ENCODE results near the gene TULP1. TPM values are rescaled to one million over a fixed set of nuclear protein-coding genes. Genes with fewer than 3 reads are reported as not detected.

TULP1 gene
- total and polyA plus RNA-seq, 2 of the 13 experiments (the other 11 are each of a cell fraction or from before 2014, with no cell fraction given) = not detected

DNA sequence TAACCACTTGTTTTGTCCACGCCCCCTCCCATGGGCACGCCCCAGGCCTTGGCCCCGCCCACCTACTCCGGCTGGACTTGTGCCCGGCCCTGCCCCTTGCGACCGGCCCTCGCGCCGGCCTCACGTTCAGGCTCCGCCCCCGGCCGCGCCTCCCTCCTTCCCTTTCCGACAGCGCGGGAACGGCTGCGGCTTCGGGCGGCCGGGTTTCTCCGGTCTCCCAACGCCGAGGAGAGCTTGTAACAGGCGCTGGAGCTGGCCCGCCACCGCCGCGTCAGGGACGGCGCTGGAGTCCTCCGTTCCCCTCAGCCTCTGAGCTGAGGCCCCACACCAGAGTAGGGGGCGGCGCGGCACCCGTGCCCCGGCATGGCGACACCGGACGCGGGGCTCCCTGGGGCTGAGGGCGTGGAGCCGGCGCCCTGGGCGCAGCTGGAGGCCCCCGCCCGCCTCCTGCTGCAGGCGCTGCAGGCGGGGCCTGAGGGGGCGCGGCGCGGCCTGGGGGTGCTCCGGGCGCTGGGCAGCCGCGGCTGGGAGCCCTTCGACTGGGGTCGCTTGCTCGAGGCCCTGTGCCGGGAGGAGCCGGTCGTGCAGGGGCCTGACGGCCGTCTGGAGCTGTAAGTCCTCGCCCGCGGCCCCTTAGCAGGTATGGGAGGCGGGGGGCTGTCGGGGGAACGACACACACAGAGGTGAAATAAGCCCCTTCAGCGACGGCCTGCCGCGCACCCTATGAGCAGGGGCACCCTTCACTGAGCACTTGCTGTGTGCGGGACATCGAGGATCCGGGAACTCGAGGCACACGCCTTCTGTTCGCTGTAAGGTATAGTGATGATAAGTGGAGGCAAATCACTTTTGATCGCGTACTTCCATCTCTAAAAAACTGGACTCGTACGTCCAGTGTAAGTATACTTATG lies 60.3 kb downstream of the TULP1 start, which contains the start of gene FANCE (continued):
- TF ChIP-seq, protein P1, sequence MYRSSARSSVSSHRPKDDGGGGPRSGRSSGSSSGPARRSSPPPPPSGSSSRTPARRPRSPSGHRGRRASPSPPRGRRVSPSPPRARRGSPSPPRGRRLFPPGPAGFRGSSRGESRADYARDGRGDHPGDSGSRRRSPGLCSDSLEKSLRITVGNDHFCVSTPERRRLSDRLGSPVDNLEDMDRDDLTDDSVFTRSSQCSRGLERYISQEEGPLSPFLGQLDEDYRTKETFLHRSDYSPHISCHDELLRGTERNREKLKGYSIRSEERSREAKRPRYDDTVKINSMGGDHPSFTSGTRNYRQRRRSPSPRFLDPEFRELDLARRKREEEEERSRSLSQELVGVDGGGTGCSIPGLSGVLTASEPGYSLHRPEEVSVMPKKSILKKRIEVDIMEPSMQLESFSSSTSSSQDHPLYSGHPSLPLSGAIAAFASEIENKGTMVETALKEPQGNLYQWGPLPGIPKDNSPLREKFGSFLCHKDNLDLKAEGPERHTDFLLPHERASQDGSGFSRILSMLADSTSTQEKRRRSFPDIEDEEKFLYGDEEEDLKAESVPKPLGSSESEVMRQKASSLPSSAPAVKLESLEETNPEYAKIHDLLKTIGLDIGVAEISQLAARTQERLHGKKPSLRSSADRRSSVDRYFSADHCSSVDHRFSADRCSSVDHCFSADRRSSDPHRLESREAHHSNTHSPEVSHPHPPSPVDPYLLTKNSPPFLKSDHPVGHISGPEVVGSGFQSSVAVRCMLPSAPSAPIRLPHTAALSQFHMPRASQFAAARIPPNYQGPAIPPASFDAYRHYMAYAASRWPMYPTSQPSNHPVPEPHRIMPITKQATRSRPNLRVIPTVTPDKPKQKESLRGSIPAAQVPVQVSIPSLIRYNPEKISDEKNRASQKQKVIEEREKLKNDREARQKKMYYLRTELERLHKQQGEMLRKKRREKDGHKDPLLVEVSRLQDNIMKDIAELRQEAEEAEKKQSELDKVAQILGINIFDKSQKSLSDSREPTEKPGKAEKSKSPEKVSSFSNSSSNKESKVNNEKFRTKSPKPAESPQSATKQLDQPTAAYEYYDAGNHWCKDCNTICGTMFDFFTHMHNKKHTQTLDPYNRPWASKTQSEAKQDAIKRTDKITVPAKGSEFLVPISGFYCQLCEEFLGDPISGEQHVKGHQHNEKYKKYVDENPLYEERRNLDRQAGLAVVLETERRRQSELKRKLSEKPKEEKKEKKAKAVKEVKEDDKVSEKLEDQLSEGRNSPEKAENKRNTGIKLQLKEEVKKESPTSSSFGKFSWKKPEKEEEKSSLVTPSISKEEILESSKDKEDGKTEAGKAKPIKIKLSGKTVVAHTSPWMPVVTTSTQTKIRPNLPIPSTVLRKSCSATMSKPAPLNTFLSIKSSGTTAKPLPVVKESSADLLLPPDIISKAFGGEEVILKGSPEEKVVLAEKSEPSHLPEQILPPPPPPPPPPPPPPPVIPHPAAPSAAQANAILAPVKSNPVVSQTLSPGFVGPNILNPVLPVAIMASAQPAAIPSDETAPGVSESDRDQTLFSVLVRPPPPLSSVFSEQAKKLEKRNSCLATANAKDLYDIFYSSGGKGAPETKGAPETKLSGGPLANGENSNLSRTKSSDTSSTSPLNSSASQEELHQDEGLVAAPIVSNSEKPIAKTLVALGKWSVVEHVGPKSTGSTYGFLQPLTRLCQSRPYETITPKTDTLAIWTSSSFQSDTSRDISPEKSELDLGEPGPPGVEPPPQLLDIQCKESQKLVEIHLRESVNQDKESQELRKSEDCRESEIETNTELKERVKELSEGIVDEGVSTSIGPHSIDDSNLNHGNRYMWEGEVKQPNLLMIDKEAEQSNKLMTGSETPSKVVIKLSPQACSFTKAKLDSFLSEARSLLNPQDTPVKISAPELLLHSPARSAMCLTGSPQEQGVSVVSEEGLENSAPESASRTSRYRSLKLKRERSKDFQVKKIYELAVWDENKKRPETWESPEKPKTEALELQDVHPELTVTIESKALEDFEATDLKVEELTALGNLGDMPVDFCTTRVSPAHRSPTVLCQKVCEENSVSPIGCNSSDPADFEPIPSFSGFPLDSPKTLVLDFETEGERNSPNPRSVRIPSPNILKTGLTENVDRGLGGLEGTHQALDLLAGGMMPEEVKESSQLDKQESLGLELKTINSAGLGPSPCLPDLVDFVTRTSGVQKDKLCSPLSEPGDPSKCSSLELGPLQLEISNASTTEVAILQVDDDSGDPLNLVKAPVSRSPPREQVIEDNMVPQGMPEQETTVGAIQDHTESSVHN (CRISPR knock-in tag; IDR thresholded peaks at IDR 0.05) = no peak
- TF ChIP-seq ZNF792 (CRISPR knock-in tag; IDR thresholded peaks at IDR 0.05) (peak; percentile 47; the same call in 1 of the 2 replicates), ZNF878 (CRISPR knock-in tag; IDR thresholded peaks at IDR 0.05) (no peak), PRMT3 (CRISPR knock-in tag; IDR thresholded peaks at IDR 0.05; ENCODE audit: borderline replicate concordance, low read depth) (no peak), ZNF781 (CRISPR knock-in tag; IDR thresholded peaks at IDR 0.05; ENCODE audit: borderline replicate concordance, not compliant biosample characterization) (peak; percentile 34), HOXA7 (CRISPR knock-in tag; IDR thresholded peaks at IDR 0.05) (no peak), ZNF670 (CRISPR knock-in tag; IDR thresholded peaks at IDR 0.05; ENCODE audit: borderline replicate concordance) (no peak), PITX1 (CRISPR knock-in tag; IDR thresholded peaks at IDR 0.05) (no peak), BORCS8-MEF2B (CRISPR knock-in tag; IDR thresholded peaks at IDR 0.05) (peak; percentile 96), SAP130 (CRISPR knock-in tag; IDR thresholded peaks at IDR 0.05; ENCODE audit: low read depth) (peak; percentile 97), ZNF180 (CRISPR knock-in tag; IDR thresholded peaks at IDR 0.05; ENCODE audit: borderline replicate concordance, low read depth) (0 out of 2 replicates have a peak, but pooled peaks have one; percentile 54)
- TF ChIP-seq, protein P2, sequence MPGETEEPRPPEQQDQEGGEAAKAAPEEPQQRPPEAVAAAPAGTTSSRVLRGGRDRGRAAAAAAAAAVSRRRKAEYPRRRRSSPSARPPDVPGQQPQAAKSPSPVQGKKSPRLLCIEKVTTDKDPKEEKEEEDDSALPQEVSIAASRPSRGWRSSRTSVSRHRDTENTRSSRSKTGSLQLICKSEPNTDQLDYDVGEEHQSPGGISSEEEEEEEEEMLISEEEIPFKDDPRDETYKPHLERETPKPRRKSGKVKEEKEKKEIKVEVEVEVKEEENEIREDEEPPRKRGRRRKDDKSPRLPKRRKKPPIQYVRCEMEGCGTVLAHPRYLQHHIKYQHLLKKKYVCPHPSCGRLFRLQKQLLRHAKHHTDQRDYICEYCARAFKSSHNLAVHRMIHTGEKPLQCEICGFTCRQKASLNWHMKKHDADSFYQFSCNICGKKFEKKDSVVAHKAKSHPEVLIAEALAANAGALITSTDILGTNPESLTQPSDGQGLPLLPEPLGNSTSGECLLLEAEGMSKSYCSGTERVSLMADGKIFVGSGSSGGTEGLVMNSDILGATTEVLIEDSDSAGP (CRISPR knock-in tag; IDR thresholded peaks at IDR 0.05; ENCODE audit: borderline replicate concordance) = peak; percentile 78; the same call in 1 of the 2 replicates
- TF ChIP-seq, protein P3, sequence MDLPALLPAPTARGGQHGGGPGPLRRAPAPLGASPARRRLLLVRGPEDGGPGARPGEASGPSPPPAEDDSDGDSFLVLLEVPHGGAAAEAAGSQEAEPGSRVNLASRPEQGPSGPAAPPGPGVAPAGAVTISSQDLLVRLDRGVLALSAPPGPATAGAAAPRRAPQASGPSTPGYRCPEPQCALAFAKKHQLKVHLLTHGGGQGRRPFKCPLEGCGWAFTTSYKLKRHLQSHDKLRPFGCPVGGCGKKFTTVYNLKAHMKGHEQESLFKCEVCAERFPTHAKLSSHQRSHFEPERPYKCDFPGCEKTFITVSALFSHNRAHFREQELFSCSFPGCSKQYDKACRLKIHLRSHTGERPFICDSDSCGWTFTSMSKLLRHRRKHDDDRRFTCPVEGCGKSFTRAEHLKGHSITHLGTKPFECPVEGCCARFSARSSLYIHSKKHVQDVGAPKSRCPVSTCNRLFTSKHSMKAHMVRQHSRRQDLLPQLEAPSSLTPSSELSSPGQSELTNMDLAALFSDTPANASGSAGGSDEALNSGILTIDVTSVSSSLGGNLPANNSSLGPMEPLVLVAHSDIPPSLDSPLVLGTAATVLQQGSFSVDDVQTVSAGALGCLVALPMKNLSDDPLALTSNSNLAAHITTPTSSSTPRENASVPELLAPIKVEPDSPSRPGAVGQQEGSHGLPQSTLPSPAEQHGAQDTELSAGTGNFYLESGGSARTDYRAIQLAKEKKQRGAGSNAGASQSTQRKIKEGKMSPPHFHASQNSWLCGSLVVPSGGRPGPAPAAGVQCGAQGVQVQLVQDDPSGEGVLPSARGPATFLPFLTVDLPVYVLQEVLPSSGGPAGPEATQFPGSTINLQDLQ (CRISPR knock-in tag; IDR thresholded peaks at IDR 0.05) = no peak
- TF ChIP-seq, protein P4, sequence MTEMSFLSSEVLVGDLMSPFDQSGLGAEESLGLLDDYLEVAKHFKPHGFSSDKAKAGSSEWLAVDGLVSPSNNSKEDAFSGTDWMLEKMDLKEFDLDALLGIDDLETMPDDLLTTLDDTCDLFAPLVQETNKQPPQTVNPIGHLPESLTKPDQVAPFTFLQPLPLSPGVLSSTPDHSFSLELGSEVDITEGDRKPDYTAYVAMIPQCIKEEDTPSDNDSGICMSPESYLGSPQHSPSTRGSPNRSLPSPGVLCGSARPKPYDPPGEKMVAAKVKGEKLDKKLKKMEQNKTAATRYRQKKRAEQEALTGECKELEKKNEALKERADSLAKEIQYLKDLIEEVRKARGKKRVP (CRISPR knock-in tag; IDR thresholded peaks at IDR 0.05) = no peak
